AG20443 (cell line): ENCODE results near the gene PTPN4.
"Not testable (repeated sequence)": the region's sequence is repeated elsewhere in the genome, so short reads cannot be mapped to it uniquely, and the experiment has no call there.

Source experiments
- DNase-seq: peaks from one replicate; pipeline ENCODE4 v3.0.0; 2012; ENCODE audit warnings: low spot score, mixed read lengths

Gene PTPN4

DNA sequence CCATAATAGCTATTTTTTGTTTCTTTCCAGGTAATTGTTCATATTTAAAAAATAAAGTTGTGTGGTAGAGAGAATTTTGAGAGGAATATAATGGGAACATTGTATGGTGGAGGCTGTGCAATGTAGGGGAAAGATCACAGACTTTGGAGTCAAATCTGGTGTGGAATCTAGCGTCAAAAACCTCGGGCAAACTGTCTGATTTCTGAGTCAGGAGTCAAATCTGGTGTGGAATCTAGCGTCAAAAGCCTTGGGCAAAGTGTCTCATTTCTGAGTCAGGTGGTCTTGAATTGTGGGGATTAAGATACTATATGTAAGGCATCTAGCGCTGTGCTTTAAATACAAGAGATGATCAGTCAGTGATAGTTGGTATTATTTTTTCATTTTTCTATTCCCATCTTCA is 5.1 kb downstream of the PTPN4 start:
- no peak for DNase-seq

DNA sequence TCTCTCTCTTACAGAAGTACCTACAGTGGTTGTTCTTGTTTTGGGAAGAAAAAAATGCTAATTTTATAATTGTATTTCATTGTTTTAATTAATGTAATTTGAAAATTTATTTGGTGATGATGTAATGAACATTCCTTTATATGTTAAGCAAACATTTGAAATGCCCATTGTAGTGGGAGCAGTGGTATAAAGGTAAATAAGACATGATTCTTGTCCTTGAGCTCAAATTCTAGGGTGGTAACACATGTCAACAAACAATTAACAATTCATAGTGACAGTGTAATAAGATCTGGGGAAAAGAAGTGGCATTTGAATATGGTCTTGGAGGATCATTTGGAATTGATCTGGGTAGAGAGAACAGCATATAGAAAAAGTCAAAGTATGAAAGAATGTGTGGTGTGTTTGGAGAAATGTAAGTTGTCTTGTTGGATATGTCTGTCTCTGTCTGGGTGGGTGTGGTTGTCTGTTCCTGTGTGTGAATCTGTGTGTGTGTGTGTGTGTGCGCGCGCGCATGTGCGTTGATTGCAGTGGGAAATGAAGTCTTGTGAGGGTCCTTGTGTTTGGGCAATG is 5.8 kb downstream of the PTPN4 start:
- DNase-seq, result no peak

DNA sequence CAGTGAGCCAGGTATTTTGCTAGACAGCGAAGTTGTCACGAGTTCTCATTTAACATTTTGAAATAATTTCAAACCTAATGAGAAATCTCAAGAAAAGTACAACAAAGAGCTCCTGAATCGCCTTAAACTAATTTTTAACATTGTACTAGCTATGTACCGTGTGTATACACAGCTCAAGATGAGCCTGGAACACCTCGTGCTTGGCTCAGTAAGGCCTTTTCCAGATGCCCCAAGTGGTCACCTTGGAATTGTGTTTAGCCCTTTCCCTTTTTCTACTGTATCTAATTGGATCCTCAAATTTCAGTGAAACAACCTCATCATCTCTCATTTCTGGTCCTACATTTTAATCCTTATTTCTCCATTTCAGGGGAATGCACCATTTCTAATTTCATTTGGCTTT is 7.2 kb downstream of the PTPN4 start:
- no peak for DNase-seq

DNA sequence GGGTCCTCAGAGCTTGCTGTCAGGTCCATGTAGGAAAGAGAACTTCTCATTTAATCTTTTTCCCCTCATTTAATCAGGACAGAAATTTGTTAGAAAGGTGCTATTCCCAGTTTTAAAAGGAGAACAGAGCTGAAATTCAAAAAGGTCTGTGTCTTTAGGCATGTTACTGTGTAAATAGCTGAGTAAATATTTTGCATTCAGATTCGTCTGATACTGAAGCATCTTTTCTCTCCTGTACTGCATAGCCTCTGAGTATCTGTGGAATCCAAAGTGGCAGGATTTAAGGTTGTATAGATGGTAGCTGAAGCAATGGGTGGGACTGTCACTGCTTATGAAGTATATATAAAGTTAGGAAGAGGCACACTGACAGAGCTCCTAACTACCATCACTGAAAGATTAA is 9.0 kb downstream of the PTPN4 start:
- no peak for DNase-seq

DNA sequence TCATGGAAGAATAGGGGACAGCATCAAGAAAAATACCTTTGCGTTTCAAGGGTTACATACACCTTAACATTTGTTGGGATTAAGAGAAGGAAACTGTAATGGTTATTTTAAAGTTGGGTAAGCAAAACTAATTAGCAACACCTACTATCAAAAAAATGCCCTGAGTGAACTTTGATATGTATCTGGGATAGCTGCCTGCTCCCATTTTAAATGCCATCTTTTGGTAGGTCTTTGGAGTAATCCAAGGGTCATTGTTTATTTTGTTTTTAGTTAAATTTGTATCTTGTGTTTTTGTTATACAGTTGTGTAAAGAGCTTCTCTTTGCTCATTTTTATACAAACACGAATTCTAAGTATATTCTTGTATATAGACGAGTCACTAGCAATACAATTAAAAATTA is 9.9 kb downstream of the PTPN4 start:
- no peak for DNase-seq

DNA sequence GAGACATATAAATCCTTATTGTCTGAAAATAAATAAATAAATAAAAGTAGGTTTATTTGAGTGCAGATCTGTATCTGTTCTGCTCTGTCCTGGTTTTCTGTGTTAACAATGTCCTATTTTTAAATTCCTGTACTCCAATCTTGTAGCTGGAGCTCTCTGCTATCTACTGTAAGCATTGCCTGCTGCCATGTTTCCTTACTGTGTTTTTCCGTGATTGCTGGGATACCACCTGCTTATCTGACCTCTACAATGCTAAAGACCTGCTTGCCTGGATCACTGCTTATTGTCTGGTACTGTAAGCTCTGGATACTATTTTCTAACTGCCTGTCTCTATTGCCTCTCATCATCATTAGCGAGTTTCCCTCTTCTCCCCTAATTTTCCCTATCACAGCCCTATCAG is 11.6 kb downstream of the PTPN4 start:
- no peak for DNase-seq

DNA sequence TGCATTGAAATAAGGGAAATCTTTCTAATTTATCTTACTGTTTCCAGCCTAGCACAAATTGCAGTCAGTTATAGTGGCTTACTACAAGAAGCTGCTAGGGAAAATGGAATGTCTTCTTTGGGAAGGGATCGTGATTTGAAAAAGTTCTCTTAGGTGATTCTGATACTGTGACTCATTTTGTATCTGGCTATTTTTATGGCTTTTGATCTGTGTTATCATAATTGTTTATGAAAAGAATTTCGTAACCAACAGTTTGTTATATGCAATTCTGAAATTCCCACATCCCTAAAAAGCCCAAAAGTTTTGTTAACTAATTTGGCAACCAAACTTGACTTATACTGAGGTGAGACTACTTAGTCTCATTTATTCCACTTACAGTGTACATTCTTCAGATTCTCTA is 12.4 kb downstream of the PTPN4 start:
- DNase-seq, result no peak

DNA sequence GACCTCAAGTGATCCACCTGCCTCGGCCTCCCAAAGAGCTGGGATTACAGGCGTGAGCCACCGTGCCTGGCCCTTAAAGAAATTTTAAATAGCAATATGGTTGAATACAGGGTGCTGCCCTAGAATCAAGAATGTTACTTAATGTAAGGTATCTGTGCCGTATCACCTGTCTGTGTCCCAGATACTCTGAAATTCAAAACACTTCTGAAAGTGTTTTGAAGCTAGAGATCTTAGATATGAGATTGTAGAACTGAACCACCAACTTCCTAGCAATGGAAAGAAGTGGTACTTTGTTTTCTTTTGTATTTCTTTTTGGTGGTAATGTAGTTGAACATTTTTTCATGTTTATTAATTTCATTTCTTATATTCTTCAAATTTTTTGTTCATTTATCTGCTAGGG is 13.0 kb downstream of the PTPN4 start:
- DNase-seq, result no peak

DNA sequence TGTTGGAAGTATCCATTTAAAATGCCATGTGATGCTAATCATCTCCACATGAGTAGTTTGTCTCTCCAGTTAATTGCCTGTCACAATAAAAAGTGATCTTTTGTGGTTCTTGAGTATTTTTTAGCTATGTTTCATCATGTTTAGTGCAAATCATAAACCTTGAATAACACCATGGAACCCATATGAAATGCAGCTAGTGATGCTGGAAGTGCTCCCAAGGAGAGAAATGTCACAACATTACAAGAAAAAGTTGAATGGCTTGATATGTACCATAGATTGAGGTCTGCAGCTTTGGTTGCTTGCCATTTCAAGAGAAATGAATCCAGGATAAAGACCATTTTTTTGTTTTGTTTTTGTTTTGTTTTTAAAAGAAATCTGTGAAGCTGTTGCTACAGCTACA is 14.3 kb downstream of the PTPN4 start:
- no peak for DNase-seq

DNA sequence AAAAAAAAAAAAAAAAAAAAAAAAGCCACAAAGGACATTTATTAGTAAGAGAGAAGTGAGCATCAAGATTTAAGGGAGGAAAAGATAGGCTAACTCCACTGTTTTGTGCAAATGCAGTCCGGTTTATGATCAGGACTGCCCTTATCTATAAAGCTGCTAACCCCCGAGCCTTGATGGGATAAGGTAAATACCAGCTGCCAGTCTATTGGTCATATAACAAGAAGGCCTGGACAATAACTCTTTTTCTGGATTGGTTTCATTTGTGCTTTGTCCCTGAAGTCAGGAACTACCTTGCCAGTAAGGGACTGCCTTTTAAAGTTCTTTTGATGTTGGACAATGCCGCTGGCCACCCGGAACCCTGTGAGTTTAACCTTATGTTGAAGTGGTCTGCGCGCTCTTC is 15.4 kb downstream of the PTPN4 start:
- DNase-seq, result no peak

DNA sequence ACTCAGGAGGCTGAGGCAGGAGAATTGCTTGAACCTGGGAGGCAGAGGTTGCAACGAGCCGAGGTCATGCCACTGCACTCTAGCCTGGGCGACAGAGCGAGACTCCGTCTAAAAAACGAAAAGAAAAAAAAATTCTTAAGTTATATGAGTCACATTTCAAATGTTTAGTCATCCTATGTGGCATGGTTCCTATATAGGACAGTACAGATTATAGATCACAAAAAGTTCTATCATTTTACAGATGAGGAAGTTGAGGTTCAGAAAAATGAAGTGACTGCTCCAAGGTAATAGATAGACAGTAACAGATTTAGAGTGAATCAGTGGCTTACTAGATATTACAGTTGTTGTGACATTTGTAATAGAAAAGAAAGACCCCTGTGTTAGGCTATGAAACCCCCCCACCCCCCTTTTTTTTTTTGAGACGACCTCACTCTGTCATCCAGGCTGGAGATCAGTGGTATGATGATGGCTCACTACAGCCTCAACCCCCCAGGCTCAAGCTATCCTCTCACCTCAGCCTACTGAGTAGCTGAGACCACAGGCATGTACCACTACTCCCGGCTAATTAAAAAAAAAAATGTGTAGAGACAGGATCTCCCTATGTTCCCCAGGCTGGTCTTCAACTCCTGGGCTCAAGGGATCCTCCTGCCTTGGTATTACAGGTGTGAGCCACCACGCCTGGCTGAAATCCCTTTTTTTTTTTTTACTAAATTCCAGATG is 22.7 kb downstream of the PTPN4 start:
- no peak for DNase-seq

DNA sequence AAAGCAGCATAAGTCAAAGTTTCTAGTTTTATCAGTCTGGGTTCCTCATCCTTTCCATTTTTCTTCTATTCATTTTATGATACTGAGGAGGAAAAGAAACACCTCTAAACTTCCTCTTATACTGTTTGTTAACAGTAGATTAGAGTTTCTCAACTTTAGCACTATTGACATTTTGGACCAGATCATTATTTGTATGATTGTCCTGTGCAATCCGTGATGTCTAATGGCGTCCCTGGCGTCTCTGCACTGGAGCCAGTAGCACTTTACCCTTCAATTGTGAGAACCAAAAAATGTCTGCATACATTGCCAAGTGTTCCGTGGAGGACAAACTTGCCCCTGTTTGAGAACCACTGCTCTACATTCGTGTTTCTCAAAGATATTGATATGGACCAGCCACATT is 25.2 kb downstream of the PTPN4 start:
- DNase-seq, result no peak

DNA sequence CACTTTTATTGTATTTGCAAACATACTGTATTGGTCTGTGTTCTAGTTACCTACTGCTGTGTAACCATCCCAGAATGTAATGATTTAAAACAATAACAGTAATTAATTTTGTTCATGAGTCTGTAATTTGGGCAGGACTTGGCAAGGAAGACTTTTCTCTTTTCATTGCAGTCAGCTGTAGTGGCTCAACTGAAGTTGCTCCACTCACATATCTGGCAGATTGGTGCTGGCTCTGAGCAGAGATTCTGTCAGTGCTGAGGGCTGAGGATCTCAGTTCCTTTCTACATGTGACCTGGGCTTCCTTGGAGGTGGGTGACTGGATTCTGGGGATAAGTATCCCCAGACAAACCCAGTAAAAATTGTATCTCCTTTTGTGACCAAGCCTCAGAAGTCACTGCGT is 26.6 kb downstream of the PTPN4 start:
- DNase-seq, result no peak

DNA sequence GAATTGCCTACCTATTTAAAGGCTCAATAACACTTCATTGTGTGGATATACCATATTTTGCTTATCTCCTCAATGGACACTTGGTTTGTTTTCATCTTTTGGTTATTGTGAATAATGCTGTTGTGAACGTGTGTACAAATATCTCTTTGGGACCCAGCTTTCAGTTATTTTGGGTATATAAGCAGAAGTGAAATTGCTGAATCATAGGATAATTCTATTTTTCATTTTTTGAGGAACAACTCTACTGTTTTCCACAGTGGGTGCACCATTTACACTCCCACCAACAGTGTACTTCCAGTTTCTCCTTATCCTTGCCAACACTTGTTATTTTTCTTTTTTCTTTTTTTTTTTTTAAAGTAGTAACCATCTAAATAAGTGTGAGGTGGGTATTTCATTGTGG is 29.0 kb downstream of the PTPN4 start:
- no peak for DNase-seq

DNA sequence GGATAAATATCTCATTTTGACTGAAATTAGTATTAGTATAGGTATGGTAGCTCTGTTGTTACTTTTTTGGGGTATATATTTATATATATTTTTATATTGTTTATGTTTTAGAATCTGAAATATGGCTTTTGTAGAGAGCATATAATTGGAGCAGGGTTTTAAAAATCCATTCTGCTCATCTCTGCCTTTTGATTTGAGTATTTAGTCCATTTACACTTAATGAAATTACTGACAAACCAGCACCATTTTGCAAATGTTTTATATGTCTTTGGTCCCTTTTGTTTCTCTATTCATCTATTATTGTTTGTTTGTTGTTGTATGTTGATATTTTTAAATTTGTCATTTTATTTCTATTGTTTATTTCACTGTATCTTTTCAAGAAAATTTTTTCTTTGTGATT is 30.7 kb downstream of the PTPN4 start:
- no peak for DNase-seq

DNA sequence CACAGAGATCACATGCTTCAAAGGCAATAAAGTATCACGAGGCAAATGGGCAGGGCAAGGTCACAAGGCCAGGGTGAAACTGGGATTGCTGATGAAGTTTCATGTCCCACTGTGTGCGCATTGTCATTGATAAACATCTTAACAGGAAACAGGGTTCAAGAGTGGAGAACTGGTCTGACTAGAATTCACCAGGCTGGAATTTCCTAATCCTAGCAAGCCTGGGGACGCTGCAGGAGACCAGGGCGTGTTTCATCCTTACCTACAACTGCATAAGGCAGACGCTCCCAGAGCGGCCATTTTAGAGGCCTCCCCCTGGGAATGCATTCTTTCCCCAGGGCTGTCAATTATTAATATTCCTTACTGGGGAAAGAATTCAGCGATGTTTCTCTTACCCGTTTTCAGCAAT is 33.2 kb downstream of the PTPN4 start:
- no peak for DNase-seq

DNA sequence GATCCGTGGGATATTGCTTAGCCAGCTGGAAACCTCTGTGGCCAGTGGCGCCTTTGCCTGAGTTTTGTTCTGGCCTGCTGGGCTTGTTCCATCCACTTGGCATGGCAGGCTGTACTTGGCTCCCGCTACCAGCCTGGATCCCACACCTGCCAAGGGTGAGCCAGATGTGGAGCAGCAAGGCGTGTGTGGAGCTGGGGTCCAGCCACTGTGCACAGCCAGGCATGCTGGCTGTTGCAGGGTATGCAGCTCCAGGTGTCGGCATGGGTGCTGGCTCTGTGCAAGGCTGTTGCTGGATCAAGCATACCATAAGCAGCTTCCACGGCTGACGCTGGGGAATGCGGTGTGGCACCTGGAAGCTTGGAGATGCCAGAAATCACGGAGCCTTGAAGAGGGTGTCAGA is 34.5 kb downstream of the PTPN4 start:
- DNase-seq, result no peak

DNA sequence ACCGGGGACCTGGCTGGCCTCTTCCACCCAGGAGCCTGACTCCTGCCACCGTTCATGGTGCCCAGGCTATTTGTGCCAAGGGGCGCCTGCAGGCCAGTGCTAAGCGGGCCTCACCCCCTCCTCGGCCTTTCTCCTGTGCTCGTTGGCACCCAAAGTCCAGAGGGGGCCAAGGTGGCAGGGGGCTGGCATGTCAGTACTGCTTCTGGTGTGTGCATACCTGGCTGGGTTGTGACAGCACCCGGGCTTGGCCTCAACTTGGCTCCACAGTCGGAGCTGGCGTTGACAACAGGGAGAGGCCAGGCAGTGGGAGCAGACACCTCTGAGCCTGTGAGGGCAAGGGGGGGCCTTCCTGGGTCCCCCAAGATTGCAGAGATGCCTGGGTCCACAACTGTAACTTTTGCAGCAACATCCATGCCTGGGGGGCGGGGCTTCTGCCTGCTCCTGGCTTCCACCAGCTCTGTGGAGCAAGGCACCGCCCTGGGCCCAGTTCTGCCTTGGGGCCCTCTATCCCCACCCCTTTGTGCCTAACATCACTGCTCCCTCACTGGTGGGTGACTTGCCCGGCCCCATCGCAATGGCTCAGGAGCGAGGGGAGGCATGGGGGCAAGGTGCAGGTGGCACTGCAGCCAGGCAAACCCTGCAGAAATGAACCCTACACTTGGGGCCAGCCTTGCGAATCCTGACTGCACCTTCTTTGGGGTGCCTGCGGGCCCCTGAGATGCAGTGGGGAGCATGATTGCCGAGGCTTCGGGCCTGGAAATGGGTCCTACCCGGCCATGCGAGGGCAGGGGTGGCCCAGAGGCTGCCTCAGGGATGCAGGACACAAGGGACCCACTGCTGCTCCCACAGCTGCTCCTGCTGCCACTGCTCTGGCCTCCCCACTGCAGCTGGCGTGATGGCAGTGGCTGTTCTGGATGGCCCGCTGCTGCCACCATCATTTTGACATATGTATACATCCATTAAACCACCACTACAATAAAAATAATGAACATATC is 35.9 kb downstream of the PTPN4 start:
- no peak for DNase-seq

DNA sequence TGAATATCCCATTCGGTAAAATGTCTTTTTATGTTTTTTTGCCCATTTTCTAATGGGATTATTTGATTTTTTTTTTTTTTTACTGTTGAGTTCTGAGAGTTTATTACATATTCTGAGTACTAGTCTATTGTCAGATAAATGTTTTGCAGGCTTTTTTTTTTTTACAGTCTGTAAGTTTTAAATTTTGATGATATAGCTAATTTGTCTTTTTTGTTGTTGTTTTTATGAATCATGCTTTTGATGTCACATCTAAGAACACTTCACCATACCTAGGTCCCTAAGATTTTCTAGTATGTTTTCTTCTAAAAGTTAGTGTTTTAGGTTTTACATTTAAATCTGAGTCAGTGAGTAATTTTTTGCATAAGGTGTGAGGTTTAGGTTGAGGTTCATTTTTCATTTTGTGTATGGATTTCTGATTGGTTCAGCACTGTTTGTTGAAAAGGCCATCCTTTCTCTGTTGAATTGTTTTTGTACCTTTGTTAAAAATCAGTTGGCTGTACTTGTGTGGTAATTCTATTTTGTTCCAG is 40.7 kb downstream of the PTPN4 start:
- no peak for DNase-seq

DNA sequence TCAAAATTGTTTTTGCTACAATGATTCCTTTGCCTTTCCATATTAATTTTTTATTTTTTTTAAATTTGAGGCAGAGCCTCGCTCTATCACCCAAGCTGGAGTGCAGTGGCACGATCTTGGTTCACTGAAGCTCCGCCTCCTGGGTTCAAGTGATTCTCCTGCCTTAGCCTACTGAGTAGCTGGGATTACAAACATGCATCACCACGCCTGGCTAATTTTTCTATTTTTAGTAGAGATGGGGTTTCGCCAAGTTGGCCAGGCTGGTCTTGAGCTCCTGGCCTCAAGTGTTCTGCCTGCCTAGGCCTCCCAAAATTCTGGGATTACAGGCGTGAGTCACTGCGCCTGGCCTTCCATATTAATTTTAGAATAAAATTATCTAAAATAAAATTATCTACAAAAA is 41.3 kb downstream of the PTPN4 start:
- DNase-seq, result no peak

DNA sequence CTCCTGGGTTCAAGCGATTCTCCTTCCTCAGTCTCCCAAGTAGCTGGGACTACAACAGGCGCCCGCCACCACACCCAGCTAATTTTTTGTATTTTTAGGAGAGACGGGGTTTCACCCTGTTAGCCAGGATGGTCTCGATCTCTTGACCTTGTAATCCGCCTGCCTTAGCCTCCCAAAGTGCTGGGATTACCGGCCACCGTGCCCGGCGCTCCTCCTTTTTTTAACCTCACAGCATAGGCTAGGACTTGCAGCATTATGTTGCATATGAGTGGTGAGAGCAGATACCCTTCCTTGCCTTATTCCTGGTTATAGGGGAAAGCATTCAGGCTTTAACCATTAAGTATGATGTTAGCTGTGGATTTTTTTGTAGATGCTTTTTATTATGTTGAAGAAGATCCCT is 42.3 kb downstream of the PTPN4 start:
- DNase-seq, result not testable (repeated sequence)

DNA sequence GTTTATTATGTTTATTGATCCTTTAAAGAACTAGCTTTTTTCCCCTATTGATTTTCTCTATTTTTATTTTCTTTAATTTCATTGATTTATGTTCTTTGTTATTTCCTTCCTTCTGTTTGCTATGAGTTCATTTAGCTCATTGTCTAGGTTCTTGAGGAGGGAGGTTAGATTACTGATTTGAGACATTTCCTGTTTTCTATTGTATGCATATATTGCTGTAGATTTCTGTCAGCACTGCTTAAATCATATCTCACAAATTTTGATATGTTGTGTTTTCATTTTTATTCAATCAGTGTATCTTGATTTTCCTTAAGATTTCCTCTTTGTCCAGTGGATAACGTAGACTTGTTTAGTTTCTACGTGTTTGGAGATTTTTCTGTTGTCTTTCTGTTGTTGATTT is 43.4 kb downstream of the PTPN4 start:
- no peak for DNase-seq

DNA sequence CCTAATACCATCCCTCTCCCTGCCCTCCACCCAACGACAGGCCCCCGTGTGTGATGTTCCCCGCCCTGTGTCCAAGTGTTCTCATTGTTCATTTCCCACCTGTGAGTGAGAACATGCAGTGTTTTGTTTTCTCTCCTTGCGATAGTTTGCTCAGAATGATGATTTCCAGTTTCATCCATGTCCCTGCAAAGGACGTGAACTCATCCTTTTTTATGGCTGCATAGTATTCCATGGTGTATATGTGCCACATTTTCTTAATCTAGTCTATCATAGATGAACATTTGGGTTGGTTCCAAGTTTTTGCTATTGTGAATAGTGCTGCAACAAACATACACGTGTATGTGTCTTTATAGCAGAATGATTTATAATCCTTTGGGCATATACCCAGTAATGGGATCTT is 44.7 kb downstream of the PTPN4 start:
- DNase-seq, result not testable (repeated sequence)
